ACC112 (cell line): ENCODE results near the gene RASGRP1.
"Not testable (repeated sequence)": the region's sequence is repeated elsewhere in the genome, so short reads cannot be mapped to it uniquely, and the experiment has no call there.

ENCODE experiments used
- H2AFZ ChIP-seq: fragments of 200-600 bp; sonication (generic); one replicate; pipeline ENCODE4 v1.6.0; 2017; ENCODE audit warnings: antibody characterized with exemption, low read length; ENCODE audit not compliant: unreplicated experiment
- H3K27ac ChIP-seq: fragments of 200-600 bp; sonication (generic); 2 replicates; pipeline ENCODE4 v1.5.1; 2014; ENCODE audit warnings: low read depth, mild to moderate bottlenecking, antibody characterized with exemption, low read length, moderate library complexity
- H3K27me3 ChIP-seq: fragments of 200-600 bp; sonication (generic); 2 replicates; pipeline ENCODE4 v1.6.1; 2014; ENCODE audit warnings: mild to moderate bottlenecking, antibody characterized with exemption, low read length, moderate library complexity, mixed read lengths; ENCODE audit not compliant: insufficient read depth
- H3K36me3 ChIP-seq: fragments of 200-600 bp; sonication (generic); 2 replicates; pipeline ENCODE4 v1.6.1; 2016; ENCODE audit warnings: mild to moderate bottlenecking, antibody characterized with exemption, low read length, moderate library complexity, mixed read lengths; ENCODE audit not compliant: insufficient read depth
- H3K4me1 ChIP-seq: fragments of 200-600 bp; sonication (generic); one replicate; pipeline ENCODE4 v1.6.1; 2016; ENCODE audit warnings: low read length, mixed read lengths; ENCODE audit not compliant: insufficient read depth, unreplicated experiment, control insufficient read depth
- H3K4me3 ChIP-seq: fragments of 200-600 bp; sonication (generic); 2 replicates; pipeline ENCODE4 v1.5.1; 2014; ENCODE audit warnings: mild to moderate bottlenecking, low read depth, low read length
- H3K79me2 ChIP-seq: fragments of 200-600 bp; sonication (generic); one replicate; pipeline ENCODE4 v1.6.0; 2016; ENCODE audit warnings: low read length; ENCODE audit not compliant: control insufficient read depth, unreplicated experiment, insufficient read depth

RASGRP1 gene

GRCh38 chr15:38600236-38600635 lies 35.6 kb upstream of the RASGRP1 start:
- no peaks in the 10 kb centered on the region for H3K79me2 ChIP-seq
- no peaks in the 10 kb centered on the region for H3K36me3 ChIP-seq
- no peak overlapping the region for H3K4me3 ChIP-seq
- H3K27me3 ChIP-seq: peaks cover 46% of the 10 kb centered on the region
- no peak overlapping the region for H3K27ac ChIP-seq
- no peaks in the 10 kb centered on the region for H3K4me1 ChIP-seq
- no peak overlapping the region for H2AFZ ChIP-seq

- H3K4me3 ChIP-seq: no peak overlapping the region
- no peaks in the 10 kb centered on the region for H3K79me2 ChIP-seq
- peaks cover 41% of the 10 kb centered on the region for H3K27me3 ChIP-seq
- H3K27ac ChIP-seq: no peak overlapping the region
- H2AFZ ChIP-seq: no peak overlapping the region
- no peaks in the 10 kb centered on the region for H3K4me1 ChIP-seq
- no peaks in the 10 kb centered on the region for H3K36me3 ChIP-seq
Measured at GRCh38 chr15:38598749-38599148, 34.1 kb upstream of the RASGRP1 start.

GRCh38 chr15:38597219-38597800 lies 32.7 kb upstream of the RASGRP1 start:
- Histone ChIP-seq H3K79me2 (no peaks in the 10 kb centered on the region), H3K27ac (no peak overlapping the region), H3K27me3 (peaks cover 39% of the 10 kb centered on the region), H3K4me1 (peaks cover 3% of the 10 kb centered on the region), H3K36me3 (no peaks in the 10 kb centered on the region), H3K4me3 (no peak overlapping the region), H2AFZ (no peak overlapping the region)

GRCh38 chr15:38593524-38593923 lies 28.9 kb upstream of the RASGRP1 start:
- Histone ChIP-seq H3K27ac (no peak overlapping the region), H3K4me3 (no peak overlapping the region), H3K27me3 (peaks cover 46% of the 10 kb centered on the region), H2AFZ (no peak overlapping the region), H3K4me1 (peaks cover 7% of the 10 kb centered on the region), H3K79me2 (no peaks in the 10 kb centered on the region), H3K36me3 (no peaks in the 10 kb centered on the region)

- Histone ChIP-seq H3K27me3 (peaks cover 29% of the 10 kb centered on the region), H3K4me3 (no peak overlapping the region), H3K36me3 (no peaks in the 10 kb centered on the region), H3K4me1 (peaks cover 7% of the 10 kb centered on the region), H3K27ac (no peak overlapping the region), H2AFZ (no peak overlapping the region), H3K79me2 (no peaks in the 10 kb centered on the region)
Measured at GRCh38 chr15:38589502-38589901, 24.9 kb upstream of the RASGRP1 start.

GRCh38 chr15:38588672-38589071 lies 24.1 kb upstream of the RASGRP1 start:
- H3K4me3 ChIP-seq: no peak overlapping the region
- H3K27me3 ChIP-seq: peaks cover 26% of the 10 kb centered on the region
- no peak overlapping the region for H3K27ac ChIP-seq
- no peak overlapping the region for H2AFZ ChIP-seq
- no peaks in the 10 kb centered on the region for H3K79me2 ChIP-seq
- no peaks in the 10 kb centered on the region for H3K36me3 ChIP-seq
- H3K4me1 ChIP-seq: peaks cover 7% of the 10 kb centered on the region

- H3K79me2 ChIP-seq: no peaks in the 10 kb centered on the region
- H3K27me3 ChIP-seq: peaks cover 16% of the 10 kb centered on the region; the same call in 1 of the 2 replicates
- H3K27ac ChIP-seq: no peak overlapping the region
- no peak overlapping the region for H3K4me3 ChIP-seq
- H3K36me3 ChIP-seq: no peaks in the 10 kb centered on the region
- H3K4me1 ChIP-seq: peaks cover 4% of the 10 kb centered on the region
- no peak overlapping the region for H2AFZ ChIP-seq
Measured at GRCh38 chr15:38587214-38587613, 22.6 kb upstream of the RASGRP1 start.

GRCh38 chr15:38586005-38586404 lies 21.4 kb upstream of the RASGRP1 start:
- H3K27ac ChIP-seq, H2AFZ ChIP-seq, H3K4me1 ChIP-seq, H3K4me3 ChIP-seq, H3K79me2 ChIP-seq, H3K36me3 ChIP-seq: not testable (repeated sequence)
- peaks cover 10% of the 10 kb centered on the region; the same call in 1 of the 2 replicates for H3K27me3 ChIP-seq

- Histone ChIP-seq H3K36me3 (no peaks in the 10 kb centered on the region), H2AFZ (no peak overlapping the region), H3K79me2 (no peaks in the 10 kb centered on the region), H3K27me3 (peaks cover 61% of the 10 kb centered on the region), H3K27ac (no peak overlapping the region), H3K4me3 (no peak overlapping the region), H3K4me1 (no peaks in the 10 kb centered on the region)
Measured at GRCh38 chr15:38578626-38579025, 14.0 kb upstream of the RASGRP1 start.

GRCh38 chr15:38577424-38577987 lies 12.9 kb upstream of the RASGRP1 start:
- Histone ChIP-seq H3K27ac (no peak overlapping the region), H3K4me1 (no peaks in the 10 kb centered on the region), H2AFZ (no peak overlapping the region), H3K27me3 (peaks cover 70% of the 10 kb centered on the region), H3K36me3 (no peaks in the 10 kb centered on the region), H3K79me2 (no peaks in the 10 kb centered on the region), H3K4me3 (no peak overlapping the region)

GRCh38 chr15:38576837-38577236 lies 12.2 kb upstream of the RASGRP1 start:
- no peaks in the 10 kb centered on the region for H3K4me1 ChIP-seq
- peaks cover 71% of the 10 kb centered on the region for H3K27me3 ChIP-seq
- no peak overlapping the region for H2AFZ ChIP-seq
- no peak overlapping the region for H3K27ac ChIP-seq
- no peaks in the 10 kb centered on the region for H3K79me2 ChIP-seq
- H3K36me3 ChIP-seq: no peaks in the 10 kb centered on the region
- H3K4me3 ChIP-seq: no peak overlapping the region
